A673 (cell line): ENCODE data around the gene TNS3. TPM values are rescaled to one million over a fixed set of nuclear protein-coding genes. Genes with fewer than 3 reads are reported as not detected.

Experiments used
- BruUV-seq: library from RNA; stranded (reverse); fragments of 400-500 nt; replicated peaks from 2 replicates; lab custom pipeline; 2021; lab: Mats Ljungman, UMichigan
- CTCF ChIA-PET: fragments of 300-600 bp; sonication (Branson Sonifier 250); formaldehyde crosslinking; loops from one replicate; lab custom pipeline; 2022; ENCODE audit warnings: antibody characterized with exemption; lab: Charles Lee
- POLR2A ChIA-PET: fragments of 300-600 bp; sonication (Branson Sonifier 250); formaldehyde crosslinking; loops from one replicate; lab custom pipeline; 2022; ENCODE audit warnings: antibody characterized with exemption; ENCODE audit not compliant: low non-redundant PET; lab: Charles Lee
- DNase-seq: peaks from one replicate; pipeline ENCODE4 v3.0.0-alpha.2; 2015; ENCODE audit warnings: low spot score
- H3K27ac ChIP-seq: fragments of 200-600 bp; sonication (generic); 2 replicates; pipeline ENCODE4 v1.5.1; 2016; ENCODE audit warnings: mixed run types, low read depth, mild to moderate bottlenecking, mixed read lengths, antibody characterized with exemption, low read length; ENCODE audit not compliant: poor library complexity, severe bottlenecking
- H3K27me3 ChIP-seq: fragments of 200-600 bp; sonication (generic); replicated peaks from 2 replicates; pipeline ENCODE4 v1.6.1; 2017; ENCODE audit warnings: mixed run types, low read depth, mild to moderate bottlenecking, mixed read lengths, antibody characterized with exemption, low read length; ENCODE audit not compliant: insufficient read depth, poor library complexity
- H3K36me3 ChIP-seq: fragments of 200-600 bp; sonication (generic); 2 replicates; pipeline ENCODE4 v1.6.1; 2016; ENCODE audit warnings: mixed run types, mild to moderate bottlenecking, mixed read lengths, antibody characterized with exemption, low read length; ENCODE audit not compliant: insufficient read depth, poor library complexity, severe bottlenecking
- H3K4me1 ChIP-seq: fragments of 200-600 bp; sonication (generic); 2 replicates; pipeline ENCODE4 v1.6.1; 2017; ENCODE audit warnings: mixed run types, mild to moderate bottlenecking, mixed read lengths, antibody characterized with exemption, low read length; ENCODE audit not compliant: insufficient read depth, poor library complexity, severe bottlenecking
- H3K4me3 ChIP-seq: fragments of 200-600 bp; sonication (generic); 2 replicates; pipeline ENCODE4 v1.5.1; 2016; ENCODE audit warnings: low read depth, mixed run types, mild to moderate bottlenecking, mixed read lengths, low read length; ENCODE audit not compliant: poor library complexity, severe bottlenecking
- H3K9me3 ChIP-seq: fragments of 200-600 bp; sonication (generic); 2 replicates; pipeline ENCODE4 v1.6.1; 2016; ENCODE audit warnings: mixed run types, low read depth, mild to moderate bottlenecking, mixed read lengths, antibody characterized with exemption, low read length; ENCODE audit not compliant: poor library complexity, severe bottlenecking
- EZH2 ChIP-seq: fragments of 200-600 bp; sonication (generic); IDR thresholded peaks from 2 replicates; pipeline ENCODE4 v1.6.1; 2017; ENCODE audit warnings: borderline replicate concordance, low read depth, mild to moderate bottlenecking, mixed read lengths, antibody characterized with exemption, low read length; ENCODE audit not compliant: poor library complexity, severe bottlenecking
- intact Hi-C: fragments of 100-400 bp; cut with micrococcal nuclease; formaldehyde crosslinking; loops from one replicate; pipeline ENCODE4 v1.10.0; 2022; ENCODE audit not compliant: unreplicated experiment
- total RNA-seq: library from RNA; stranded (reverse); gene quantifications from 2 replicates; pipeline ENCODE4 v1.2.3, GENCODE V29; 2021
- TF ChIP-seq, protein P1 (sequence below): fragments of 300-800, 200-600 bp; sonication (generic); conservative IDR thresholded peaks from 2 replicates; pipeline ENCODE4 v1.5.1; 2017; ENCODE audit warnings: low read depth, mild to moderate bottlenecking, antibody characterized with exemption, low read length, moderate library complexity, mixed read lengths

The TNS3 gene
- total RNA-seq, 1 experiment from 2014 or later = not detected

- H3K27me3 ChIP-seq = no peaks in the 10 kb centered on the region
- no peak overlapping the region for H3K27ac ChIP-seq
- DNase-seq = no peak
- intact Hi-C loops = loop anchor here (10.0 kb wide), 1 partner anchor 1328 kb away; the partner anchor contains the start of gene IGFBP3
- no TSS peak for BruUV-seq
- no peaks in the 10 kb centered on the region for H3K36me3 ChIP-seq
- CTCF ChIA-PET = no interaction called here
- no peak overlapping the region for H3K4me3 ChIP-seq
- TF ChIP-seq, protein P1, sequence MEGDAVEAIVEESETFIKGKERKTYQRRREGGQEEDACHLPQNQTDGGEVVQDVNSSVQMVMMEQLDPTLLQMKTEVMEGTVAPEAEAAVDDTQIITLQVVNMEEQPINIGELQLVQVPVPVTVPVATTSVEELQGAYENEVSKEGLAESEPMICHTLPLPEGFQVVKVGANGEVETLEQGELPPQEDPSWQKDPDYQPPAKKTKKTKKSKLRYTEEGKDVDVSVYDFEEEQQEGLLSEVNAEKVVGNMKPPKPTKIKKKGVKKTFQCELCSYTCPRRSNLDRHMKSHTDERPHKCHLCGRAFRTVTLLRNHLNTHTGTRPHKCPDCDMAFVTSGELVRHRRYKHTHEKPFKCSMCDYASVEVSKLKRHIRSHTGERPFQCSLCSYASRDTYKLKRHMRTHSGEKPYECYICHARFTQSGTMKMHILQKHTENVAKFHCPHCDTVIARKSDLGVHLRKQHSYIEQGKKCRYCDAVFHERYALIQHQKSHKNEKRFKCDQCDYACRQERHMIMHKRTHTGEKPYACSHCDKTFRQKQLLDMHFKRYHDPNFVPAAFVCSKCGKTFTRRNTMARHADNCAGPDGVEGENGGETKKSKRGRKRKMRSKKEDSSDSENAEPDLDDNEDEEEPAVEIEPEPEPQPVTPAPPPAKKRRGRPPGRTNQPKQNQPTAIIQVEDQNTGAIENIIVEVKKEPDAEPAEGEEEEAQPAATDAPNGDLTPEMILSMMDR = no peak
- no peak for TF ChIP-seq EZH2
- H3K9me3 ChIP-seq = peaks cover 6% of the 10 kb centered on the region
- POLR2A ChIA-PET = no interaction called here
- H3K4me1 ChIP-seq = no peaks in the 10 kb centered on the region
Observed at GRCh38 chr7:47252675-47253074, 329.2 kb downstream of the TNS3 start.

- Histone ChIP-seq H3K27ac (no peak overlapping the region), H3K36me3 (no peaks in the 10 kb centered on the region), H3K4me1 (no peaks in the 10 kb centered on the region), H3K4me3 (no peak overlapping the region), H3K9me3 (peaks cover 6% of the 10 kb centered on the region), H3K27me3 (no peaks in the 10 kb centered on the region)
- TF ChIP-seq, protein P1 = no peak
- no peak for TF ChIP-seq EZH2
- no TSS peak for BruUV-seq
- DNase-seq = no peak
- POLR2A ChIA-PET = no interaction called here
- intact Hi-C loops = no loop called here
- CTCF ChIA-PET = no interaction called here
Observed at GRCh38 chr7:47249361-47249760, 332.6 kb downstream of the TNS3 start.

DNA sequence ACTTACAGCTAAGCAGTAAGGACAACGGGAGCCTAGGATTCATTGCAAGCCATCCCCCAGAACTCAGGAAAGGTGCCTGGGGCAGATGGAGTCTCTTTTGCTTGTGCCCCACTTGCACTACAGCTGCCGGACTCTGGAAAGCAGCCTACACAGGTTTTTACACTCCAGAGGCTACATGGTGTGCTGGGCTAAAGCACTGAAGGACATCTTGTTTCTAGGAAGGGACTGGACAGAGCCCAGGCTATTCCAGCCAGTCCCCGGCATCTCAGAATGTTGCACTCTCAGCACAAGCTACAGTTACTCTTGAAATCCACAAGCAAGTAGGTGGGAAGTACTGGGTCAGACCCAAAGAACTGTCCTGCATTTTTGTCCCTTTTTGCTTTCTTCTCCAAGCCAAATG lies 333.1 kb downstream of the TNS3 start:
- Histone ChIP-seq H3K9me3 (peaks cover 6% of the 10 kb centered on the region), H3K4me1 (no peaks in the 10 kb centered on the region), H3K27ac (no peak overlapping the region), H3K4me3 (no peak overlapping the region), H3K27me3 (no peaks in the 10 kb centered on the region), H3K36me3 (no peaks in the 10 kb centered on the region)
- CTCF ChIA-PET = no interaction called here
- intact Hi-C loops = no loop called here
- POLR2A ChIA-PET = no interaction called here
- no peak for DNase-seq
- TF ChIP-seq, protein P1 = no peak
- TF ChIP-seq EZH2 = no peak
- BruUV-seq = no TSS peak
